ENCODE measurements around the gene TRAPPC14.

DNA sequence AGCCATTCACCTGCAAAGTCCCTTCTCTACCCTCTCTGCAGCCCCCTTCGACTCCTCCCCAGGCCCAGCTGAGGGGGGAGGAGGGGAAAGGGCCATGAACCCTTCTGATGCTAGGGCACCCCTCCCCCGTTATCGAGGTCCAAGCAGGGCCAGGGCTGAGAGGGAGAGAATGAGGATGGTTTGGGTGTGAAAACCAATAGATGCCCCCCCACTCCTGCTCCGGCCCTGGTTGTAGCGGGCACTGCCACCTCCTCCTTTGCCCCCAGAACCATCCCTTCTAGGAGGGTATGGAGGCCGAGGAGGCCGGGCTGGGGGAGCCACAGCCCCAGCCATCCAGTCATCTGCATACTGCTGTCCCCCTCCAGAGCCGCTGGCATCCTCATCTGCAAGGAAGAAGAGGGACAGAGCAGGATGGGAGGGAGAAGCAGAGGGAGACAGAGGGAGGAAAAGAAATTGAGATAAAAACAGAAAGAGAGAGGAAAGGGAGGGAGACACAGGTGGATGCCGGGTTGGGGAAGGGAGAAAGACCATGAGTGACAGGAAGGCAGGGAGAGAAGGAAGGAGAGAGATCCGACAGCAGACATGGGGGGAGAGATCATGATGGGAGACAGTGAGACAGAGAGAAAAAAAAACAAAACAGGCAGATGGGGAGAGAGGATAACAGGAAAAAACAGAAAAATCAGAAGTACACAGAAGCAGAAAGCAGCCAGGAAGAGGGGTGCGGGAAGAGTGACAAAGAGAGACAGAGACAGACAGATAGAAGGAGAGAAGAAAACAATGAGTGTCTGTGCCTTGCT lies 11.8 kb upstream of the TRAPPC14 start:
- TF ChIP-seq SP1 (IDR thresholded peaks at IDR 0.05) = no peak
- no peak for TF ChIP-seq CTBP1 (IDR thresholded peaks at IDR 0.05; ENCODE audit: borderline replicate concordance)
- no peak for TF ChIP-seq FOXA1 (IDR thresholded peaks at IDR 0.05)
- no peak for TF ChIP-seq ZNF384 (IDR thresholded peaks at IDR 0.05)
- no peak for TF ChIP-seq BHLHE40 (IDR thresholded peaks at IDR 0.05; ENCODE audit: borderline replicate concordance)
- TF ChIP-seq TARDBP (IDR thresholded peaks at IDR 0.05) = no peak
- TF ChIP-seq ELF4 (IDR thresholded peaks at IDR 0.05) = no peak
- no peak for TF ChIP-seq FOXM1 (IDR thresholded peaks at IDR 0.05; ENCODE audit: borderline replicate concordance)
- no peak for TF ChIP-seq HDGF (IDR thresholded peaks at IDR 0.05; ENCODE audit: borderline replicate concordance)
- TF ChIP-seq ARNT (IDR thresholded peaks at IDR 0.05) = no peak
- no peak for TF ChIP-seq NFRKB (IDR thresholded peaks at IDR 0.05)
- no peak for TF ChIP-seq LEF1 (IDR thresholded peaks at IDR 0.05; ENCODE audit: borderline replicate concordance)
- TF ChIP-seq, protein P1, sequence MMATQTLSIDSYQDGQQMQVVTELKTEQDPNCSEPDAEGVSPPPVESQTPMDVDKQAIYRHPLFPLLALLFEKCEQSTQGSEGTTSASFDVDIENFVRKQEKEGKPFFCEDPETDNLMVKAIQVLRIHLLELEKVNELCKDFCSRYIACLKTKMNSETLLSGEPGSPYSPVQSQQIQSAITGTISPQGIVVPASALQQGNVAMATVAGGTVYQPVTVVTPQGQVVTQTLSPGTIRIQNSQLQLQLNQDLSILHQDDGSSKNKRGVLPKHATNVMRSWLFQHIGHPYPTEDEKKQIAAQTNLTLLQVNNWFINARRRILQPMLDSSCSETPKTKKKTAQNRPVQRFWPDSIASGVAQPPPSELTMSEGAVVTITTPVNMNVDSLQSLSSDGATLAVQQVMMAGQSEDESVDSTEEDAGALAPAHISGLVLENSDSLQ (IDR thresholded peaks at IDR 0.05) = peak; percentile 57
